GM21723 (cell line): Measurements from ENCODE around the gene SGO2.
"Not testable (repeated sequence)": the region's sequence is repeated elsewhere in the genome, so short reads cannot be mapped to it uniquely, and the experiment has no call there.

Experiments
- ATAC-seq: cut with Tn5 transposase; IDR thresholded peaks from one replicate; pipeline ENCODE4 v1.9.1; 2021; ENCODE audit warnings: mild to moderate bottlenecking, moderate library complexity; ENCODE audit not compliant: unreplicated experiment

The SGO2 gene

GRCh38 chr2:200617156-200618053 is 91.4 kb downstream of the SGO2 start:
- no peak for ATAC-seq

- no peak for ATAC-seq
Measured at GRCh38 chr2:200618054-200618419, 92.0 kb downstream of the SGO2 start.

- ATAC-seq = no peak
Measured at GRCh38 chr2:200618590-200619021, 92.6 kb downstream of the SGO2 start.

- no peak for ATAC-seq
Measured at GRCh38 chr2:200619279-200619678, 93.3 kb downstream of the SGO2 start.

GRCh38 chr2:200620606-200621390 is 94.8 kb downstream of the SGO2 start:
- ATAC-seq = no peak

- no peak for ATAC-seq
Measured at GRCh38 chr2:200622106-200622505, 96.1 kb downstream of the SGO2 start.

- ATAC-seq = no peak
Measured at GRCh38 chr2:200624026-200624425, 98.0 kb downstream of the SGO2 start.

GRCh38 chr2:200624658-200625057 is 98.7 kb downstream of the SGO2 start:
- no peak for ATAC-seq

- no peak for ATAC-seq
Measured at GRCh38 chr2:200625282-200625681, 99.3 kb downstream of the SGO2 start.

GRCh38 chr2:200625958-200626363 is 100.0 kb downstream of the SGO2 start:
- ATAC-seq = no peak

- no peak for ATAC-seq
Measured at GRCh38 chr2:200627110-200627770, 101.2 kb downstream of the SGO2 start.

- not testable (repeated sequence) for ATAC-seq
Measured at GRCh38 chr2:200628461-200628860, 102.5 kb downstream of the SGO2 start.

GRCh38 chr2:200631287-200631686 is 105.3 kb downstream of the SGO2 start:
- no peak for ATAC-seq
